Spleen (tissue), 11 donors: ENCODE data around the gene C15orf39. TPM values are rescaled to one million over a fixed set of nuclear protein-coding genes. Genes with fewer than 3 reads are reported as not detected.
"Not testable (repeated sequence)": the region's sequence is repeated elsewhere in the genome, so short reads cannot be mapped to it uniquely, and the experiment has no call there.

ENCODE experiments used
- DNase-seq: peaks from one replicate; pipeline ENCODE4 v3.0.0-alpha.2; 2020
- H3K27ac ChIP-seq, 8 donors: fragments of 200-600 bp; sonication (generic) in 7 of 8; 1 replicate in 4 of 8; 2 replicates in 4 of 8; pipeline versions ENCODE4 v1.5.0 to v1.8.0; 2016 to 2021; ENCODE audit warnings: inconsistent platforms in 4 of 8, mild to moderate bottlenecking in 4 of 8, moderate library complexity in 1 of 8
- H3K27me3 ChIP-seq, 7 donors: fragments of 200-600 bp; sonication (generic) in 6 of 7; replicated peaks in 1 of 7; 1 replicate in 4 of 7; 2 replicates in 3 of 7; pipeline versions ENCODE4 v1.5.0 to v1.8.0; 2016 to 2021; ENCODE audit warnings: inconsistent platforms in 3 of 7, mild to moderate bottlenecking in 1 of 7
- H3K36me3 ChIP-seq, 6 donors: fragments of 200-600 bp; sonication (generic) in 5 of 6; 1 replicate in 4 of 6; 2 replicates in 2 of 6; pipeline versions ENCODE4 v1.5.0 to v1.8.0; 2016 to 2021; ENCODE audit warnings: inconsistent platforms in 2 of 6
- H3K4me1 ChIP-seq, 6 donors: fragments of 200-600 bp; sonication (generic) in 5 of 6; 1 replicate in 3 of 6; 2 replicates in 3 of 6; pipeline versions ENCODE4 v1.5.0 to v1.8.0; 2016 to 2021; ENCODE audit warnings: inconsistent platforms in 3 of 6
- H3K4me3 ChIP-seq, 8 donors: fragments of 200-600 bp; sonication (generic) in 7 of 8; 1 replicate in 4 of 8; 2 replicates in 4 of 8; pipeline versions ENCODE4 v1.5.0 to v1.8.0; 2016 to 2021; ENCODE audit warnings: inconsistent platforms in 4 of 8, mild to moderate bottlenecking in 4 of 8, moderate library complexity in 2 of 8
- H3K9me3 ChIP-seq, 8 donors: fragments of 200-600 bp; sonication (generic) in 7 of 8; 1 replicate in 4 of 8; 2 replicates in 4 of 8; pipeline versions ENCODE4 v1.5.0 to v1.8.0; 2016 to 2021; ENCODE audit warnings: inconsistent platforms in 4 of 8
- POLR2A ChIP-seq, 3 donors: fragments of 450-650 bp; IDR thresholded peaks; one replicate each; pipeline ENCODE4 v1.5.1; 2017; ENCODE audit warnings: antibody characterized with exemption in 3 of 3, mild to moderate bottlenecking in 1 of 3
- POLR2AphosphoS5 ChIP-seq, 3 donors: sonication (generic); formaldehyde crosslinking; IDR thresholded peaks; one replicate each; pipeline ENCODE4 v1.5.1; 2017; ENCODE audit warnings: antibody characterized with exemption in 3 of 3
- WGBS, 5 donors: extraction: QIAGEN DNeasy Blood & Tissue Kit in 3 of 5; methylation state at CpG; one replicate each; pipeline versions ENCODE4 v1.1.5 to v1.1.7; 2013 to 2018; 5-methylcytosine and 5-hydroxymethylcytosine counted together
- intact Hi-C: fragments of 100-400 bp; cut with DNase I; formaldehyde crosslinking; loops from one replicate; pipeline ENCODE4 v1.15.0; 2023; ENCODE audit warnings: low total_unique reads
- polyA plus RNA-seq, 3 donors: library from polyadenylated mRNA; stranded (reverse); fragments of 200-250 nt; gene quantifications; one replicate each; pipeline ENCODE4 v1.2.1, GENCODE V29; 2013
- small RNA-seq, 4 donors: library from RNA; depleted of rRNA; stranded (forward); fragments of <200 nt; gene quantifications; one replicate each; pipeline ENCODE3, GENCODE V24; 2016
- total RNA-seq, 7 donors: library from RNA; depleted of rRNA in 3 of 7; stranded (reverse); fragments of >200 nt in 3 of 7; fragmentation: NEBNext Ultra II Directional in 4 of 7; extraction: Animal tissue kit (Norgen Biotek cat#: 25700) in 4 of 7; gene quantifications; one replicate each; pipeline versions ENCODE4 v1.1.0 to v1.2.1, GENCODE V29; 2016 to 2021
- TF ChIP-seq, protein P1 (sequence below), 11 experiments: fragments of 200-600 bp in 7 of 11; fragments of 450-650 bp in 4 of 11; sonication (generic) in 4 of 11; IDR thresholded peaks in 8 of 11; conservative IDR thresholded peaks in 3 of 11; 1 replicate in 7 of 11; 2 replicates in 4 of 11; pipeline versions ENCODE4 v1.4.0 to v1.8.0; 2016 to 2021; ENCODE audit warnings: antibody characterized with exemption in 11 of 11, inconsistent platforms in 4 of 11, mild to moderate bottlenecking in 1 of 11
- donor health status: healthy with polysubstance abuse.
- donor health status: DM: no; HTN: no; CAD: no; lungs with moderate emphysema.
- donor health status: DM: no; HTN: no; CAD: no.
- donor health status: Bipolar disorder and iron deficiency.
- donor health status: healthy.
- donor health status: DM: no; HTN: no; CAD: no.
- donor health status: DM: yes; HTN: yes; CAD: no.

C15orf39 gene
- total and polyA plus RNA-seq, 10 donors, result 6.9 to 70.2 (median 58.4) TPM

DNA sequence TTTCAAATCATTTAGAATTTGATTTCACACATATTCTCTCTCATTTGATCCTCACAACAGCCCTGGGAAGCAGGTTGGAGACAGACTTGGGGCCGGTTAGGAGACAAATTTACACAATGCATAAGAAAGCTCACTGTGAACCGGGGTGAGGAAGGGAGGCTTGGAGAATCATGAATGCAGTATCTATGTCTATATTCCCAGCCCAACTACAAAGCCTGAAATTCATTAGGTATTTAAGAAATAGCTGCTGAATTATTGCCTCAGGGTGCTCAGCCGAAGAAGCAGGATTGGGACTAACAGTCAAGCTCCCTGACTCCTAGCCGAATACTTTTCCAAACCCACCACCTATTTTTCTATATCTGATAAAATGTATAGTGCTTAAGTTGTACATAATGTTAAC lies 48.0 kb downstream of the C15orf39 start:
- Histone ChIP-seq H3K27me3 (peaks cover 0 to 28% (median 3%) of the 10 kb centered on the region in 7 donors), H3K4me1 (no peaks in the 10 kb centered on the region), H3K9me3 (no peaks in the 10 kb centered on the region), H3K4me3 (no peak overlapping the region), H3K36me3 (no peaks in the 10 kb centered on the region), H3K27ac (no peak overlapping the region)
- intact Hi-C loops, result no loop called here
- 73 to 86% (median 78%) methylated on average over 4 of the region's 4 CpGs for WGBS, 5 donors
- TF ChIP-seq POLR2A (IDR thresholded peaks at IDR 0.05) (no peak), POLR2AphosphoS5 (IDR thresholded peaks at IDR 0.05) (no peak)
- TF ChIP-seq, protein P1, sequence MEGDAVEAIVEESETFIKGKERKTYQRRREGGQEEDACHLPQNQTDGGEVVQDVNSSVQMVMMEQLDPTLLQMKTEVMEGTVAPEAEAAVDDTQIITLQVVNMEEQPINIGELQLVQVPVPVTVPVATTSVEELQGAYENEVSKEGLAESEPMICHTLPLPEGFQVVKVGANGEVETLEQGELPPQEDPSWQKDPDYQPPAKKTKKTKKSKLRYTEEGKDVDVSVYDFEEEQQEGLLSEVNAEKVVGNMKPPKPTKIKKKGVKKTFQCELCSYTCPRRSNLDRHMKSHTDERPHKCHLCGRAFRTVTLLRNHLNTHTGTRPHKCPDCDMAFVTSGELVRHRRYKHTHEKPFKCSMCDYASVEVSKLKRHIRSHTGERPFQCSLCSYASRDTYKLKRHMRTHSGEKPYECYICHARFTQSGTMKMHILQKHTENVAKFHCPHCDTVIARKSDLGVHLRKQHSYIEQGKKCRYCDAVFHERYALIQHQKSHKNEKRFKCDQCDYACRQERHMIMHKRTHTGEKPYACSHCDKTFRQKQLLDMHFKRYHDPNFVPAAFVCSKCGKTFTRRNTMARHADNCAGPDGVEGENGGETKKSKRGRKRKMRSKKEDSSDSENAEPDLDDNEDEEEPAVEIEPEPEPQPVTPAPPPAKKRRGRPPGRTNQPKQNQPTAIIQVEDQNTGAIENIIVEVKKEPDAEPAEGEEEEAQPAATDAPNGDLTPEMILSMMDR (IDR thresholded peaks at IDR 0.05 in 8 of 11, conservative IDR thresholded peaks at IDR 0.05 in 3 of 11), result no peak
- no peak for DNase-seq

DNA sequence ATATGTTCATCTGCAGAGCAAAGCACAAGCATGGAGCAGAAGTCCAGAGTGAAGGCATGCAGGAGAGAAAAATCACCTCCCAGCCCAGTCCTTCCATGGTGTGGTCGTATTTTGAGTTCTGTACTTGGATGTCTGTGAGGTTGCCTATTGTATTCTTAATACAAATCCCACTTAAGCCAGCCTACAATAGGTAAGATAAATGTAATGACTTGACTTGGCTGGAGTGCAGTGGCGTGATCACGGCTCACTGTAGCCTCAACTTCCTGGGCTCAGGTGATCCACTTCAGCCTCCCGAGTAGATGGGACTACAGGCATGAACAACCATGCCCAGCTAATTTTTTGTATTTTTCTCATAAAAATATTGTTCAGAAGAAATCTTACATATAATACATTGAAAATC lies 49.7 kb downstream of the C15orf39 start:
- peaks cover 0 to 28% (median 3%) of the 10 kb centered on the region in 7 donors for H3K27me3 ChIP-seq
- H3K9me3 ChIP-seq, H3K27ac ChIP-seq, H3K36me3 ChIP-seq, intact Hi-C loops, H3K4me1 ChIP-seq, DNase-seq, H3K4me3 ChIP-seq: not testable (repeated sequence)
- WGBS, 5 donors, result 72 to 81% (median 80%) methylated on average over 4 of the region's 4 CpGs

DNA sequence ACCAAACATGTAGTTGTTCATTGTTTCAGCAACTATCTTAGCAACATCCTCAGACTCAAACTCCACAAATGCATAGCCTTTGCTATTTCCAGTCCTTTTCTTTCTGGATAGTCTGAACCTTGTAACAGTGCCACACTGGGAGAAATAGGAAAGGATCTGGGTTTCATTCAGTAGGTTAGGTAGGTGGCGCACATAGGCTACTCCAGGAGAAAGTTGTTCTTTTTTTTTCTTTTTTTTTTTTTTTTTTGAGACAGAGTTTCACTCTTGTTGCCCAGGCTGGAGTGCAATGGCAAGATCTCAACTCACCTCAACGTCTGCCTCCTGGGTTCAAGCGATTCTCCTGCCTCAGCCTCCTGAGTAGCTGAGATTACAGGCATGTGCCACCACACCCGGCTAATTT lies 50.6 kb downstream of the C15orf39 start:
- H3K9me3 ChIP-seq, intact Hi-C loops: not testable (repeated sequence)
- 85 to 93% (median 90%) methylated on average over 4 of the region's 4 CpGs for WGBS, 5 donors

DNA sequence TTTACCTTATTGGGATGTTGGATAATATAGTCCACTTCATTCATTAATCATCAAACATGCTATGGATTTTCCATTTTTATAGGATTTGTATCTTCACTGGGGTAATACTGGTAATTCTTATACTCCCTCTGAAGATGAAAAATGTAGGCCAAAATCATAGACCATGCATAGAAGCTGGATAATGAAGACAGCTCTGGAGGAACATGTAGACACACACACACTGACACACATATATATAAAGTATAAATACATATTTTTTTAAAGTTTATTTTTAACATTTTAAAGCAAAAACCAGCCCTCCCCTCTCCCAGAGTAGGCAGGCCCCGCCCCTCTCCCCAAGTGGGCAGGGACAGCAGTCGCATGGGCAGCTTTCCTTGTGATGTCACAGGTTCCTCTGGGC lies 56.4 kb downstream of the C15orf39 start, which contains the start of gene GOLGA6C:
GOLGA6C (plus strand) TSS at position 301 of the 400 bp plus-strand sequence. CDS start 265 bp downstream, outside the sequence.
- intact Hi-C loops, H3K27me3 ChIP-seq, H3K4me1 ChIP-seq, H3K4me3 ChIP-seq, H3K9me3 ChIP-seq, H3K36me3 ChIP-seq, DNase-seq, H3K27ac ChIP-seq: not testable (repeated sequence)
- WGBS, 5 donors, result no CpG with 5 or more reads among the region's 2 CpGs

More for the DNA sequence above, 50.6 kb downstream of the C15orf39 start:
- H3K27me3 ChIP-seq, result peaks cover 0 to 28% (median 3%) of the 10 kb centered on the region in 7 donors
- H3K36me3 ChIP-seq, H3K4me1 ChIP-seq, DNase-seq, H3K27ac ChIP-seq, H3K4me3 ChIP-seq: not testable (repeated sequence)

DNA sequence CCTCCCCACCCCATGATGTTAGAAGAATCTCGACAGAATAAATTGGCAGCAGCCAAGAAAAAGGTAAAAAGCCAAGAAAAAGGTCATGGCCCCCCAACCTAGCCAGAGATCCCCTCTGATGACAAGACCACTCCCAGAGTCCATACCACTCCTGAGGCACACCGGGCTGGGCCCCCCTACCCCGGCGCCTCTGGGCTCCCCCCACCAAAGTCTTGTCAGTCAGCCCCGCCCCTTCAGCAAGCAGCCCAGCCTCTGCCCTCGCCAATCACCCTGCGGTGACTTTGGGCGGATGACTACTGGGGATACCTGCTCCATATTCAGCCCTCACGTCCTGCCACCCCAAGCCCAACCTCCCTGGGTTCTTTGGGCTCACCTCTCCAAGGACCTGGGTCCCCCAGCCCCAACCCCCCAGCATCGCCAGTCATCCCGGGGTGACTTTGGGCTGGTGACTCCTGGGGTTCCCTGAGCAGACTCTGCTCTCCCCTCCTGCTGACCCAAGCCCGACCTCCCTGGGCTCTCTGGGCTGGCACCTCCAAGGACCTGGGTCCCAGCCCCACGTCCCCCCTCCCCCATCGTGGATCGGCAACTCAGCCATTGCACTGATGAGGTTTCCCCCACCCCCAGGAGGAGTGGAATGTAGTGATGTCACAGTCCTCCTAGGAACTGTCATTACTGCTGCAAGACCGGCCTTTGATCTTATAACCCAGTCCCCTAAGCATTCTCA lies 57.1 kb downstream of the C15orf39 start:
- WGBS, 5 donors, result 77 to 95% (median 85%) methylated on average over 7 to 11 of the region's 16 CpGs
- intact Hi-C loops, H3K36me3 ChIP-seq, H3K4me3 ChIP-seq, DNase-seq, H3K4me1 ChIP-seq, H3K9me3 ChIP-seq, H3K27me3 ChIP-seq, H3K27ac ChIP-seq: not testable (repeated sequence)

DNA sequence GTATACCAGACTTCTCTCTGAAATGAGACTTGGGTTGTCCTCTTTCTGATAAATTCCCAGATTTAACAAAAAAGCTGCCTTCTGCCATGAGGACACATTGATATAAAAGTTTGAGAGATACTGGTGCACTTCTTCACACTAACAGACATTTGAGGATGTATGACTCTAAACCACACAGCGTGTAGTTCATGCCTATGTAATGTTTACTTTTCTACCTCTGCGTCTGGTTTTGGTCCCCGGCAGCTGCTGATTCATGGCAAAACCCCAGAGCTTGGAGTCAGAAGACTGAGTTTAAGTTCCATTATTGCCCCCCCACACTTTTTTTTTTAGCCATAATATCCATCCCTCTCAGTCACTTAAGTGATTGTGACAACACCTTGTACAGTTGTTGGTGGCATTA lies 58.2 kb downstream of the C15orf39 start:
- H3K4me1 ChIP-seq, intact Hi-C loops, H3K36me3 ChIP-seq: not testable (repeated sequence)

More for the DNA sequence above, 58.2 kb downstream of the C15orf39 start:
- not testable (repeated sequence) for DNase-seq, H3K4me3 ChIP-seq, H3K27ac ChIP-seq, H3K27me3 ChIP-seq, H3K9me3 ChIP-seq
- WGBS, 5 donors, result no CpG with 5 or more reads among the region's 3 CpGs

Small RNA genes within 50 kb of the gene (small RNA-seq; reads per million reads assigned to genes)
- 0 reads per million in 4 donors for gene AC068338.1

Other genes with a start within 250 kb of the C15orf39 start
- 10 to 100 TPM in 6 of 7 donors, 1 to 10 TPM in 1; 7.9 to 18.9 (median 15.4) TPM for gene RPP25, start 245.1 kb upstream of the C15orf39 start, total RNA-seq
- 10 to 100 TPM in 2 of 3 donors, 1 to 10 TPM in 1; 4.6 to 11.4 (median 10.9) TPM for gene RPP25, start 245.1 kb upstream of the C15orf39 start, polyA plus RNA-seq
- 10 to 100 TPM in 3 of 7 donors, 1 to 10 TPM in 4; 6.6 to 20.0 (median 8.7) TPM for gene SCAMP5, start 206.3 kb upstream of the C15orf39 start, total RNA-seq
- gene SCAMP5, start 206.3 kb upstream of the C15orf39 start, polyA plus RNA-seq, result 1 to 10 TPM; 1.8 to 7.1 (median 3.8) TPM
- 10 to 100 TPM; 13.8 to 29.0 (median 21.9) TPM for gene PPCDC, start 178.3 kb upstream of the C15orf39 start, total RNA-seq
- 10 to 100 TPM; 21.2 to 28.0 (median 23.1) TPM for gene PPCDC, start 178.3 kb upstream of the C15orf39 start, polyA plus RNA-seq
- gene GOLGA6C, start 56.5 kb downstream of the C15orf39 start, total RNA-seq, result not detected
- gene GOLGA6C, start 56.5 kb downstream of the C15orf39 start, polyA plus RNA-seq, result not detected
- gene GOLGA6D, start 81.0 kb downstream of the C15orf39 start, total RNA-seq, result not detected
- gene GOLGA6D, start 81.0 kb downstream of the C15orf39 start, polyA plus RNA-seq, result not detected
- 10 to 100 TPM; 47.0 to 80.4 (median 62.2) TPM for gene COMMD4, start 134.2 kb downstream of the C15orf39 start, total RNA-seq
- 100 to 1,000 TPM in 1 of 3 donors, 10 to 100 TPM in 2; 73.9 to 116 (median 92.0) TPM for gene COMMD4, start 134.2 kb downstream of the C15orf39 start, polyA plus RNA-seq
- 10 to 100 TPM; 27.5 to 68.1 (median 37.8) TPM for gene NEIL1, start 145.2 kb downstream of the C15orf39 start, total RNA-seq
- 10 to 100 TPM; 45.7 to 60.2 (median 52.1) TPM for gene NEIL1, start 145.2 kb downstream of the C15orf39 start, polyA plus RNA-seq
- gene MAN2C1, start 166.7 kb downstream of the C15orf39 start, total RNA-seq, result 100 to 1,000 TPM; 183 to 384 (median 264) TPM
- gene MAN2C1, start 166.7 kb downstream of the C15orf39 start, polyA plus RNA-seq, result 100 to 1,000 TPM; 112 to 499 (median 448) TPM
- gene SIN3A, start 249.8 kb downstream of the C15orf39 start, total RNA-seq, result 10 to 100 TPM; 64.5 to 90.2 (median 84.7) TPM
- gene SIN3A, start 249.8 kb downstream of the C15orf39 start, polyA plus RNA-seq, result 10 to 100 TPM in 1 of 3 donors, 1 to 10 TPM in 2; 8.2 to 12.5 (median 8.4) TPM